Activated naive CD8-positive, alpha-beta T cell treated with anti-CD3 and anti-CD28 coated beads, Interleukin-2, amount 50 U/mL, for 24 hours (primary cell): ENCODE measurements around the gene EXPH5.
"Not testable (repeated sequence)": the region's sequence is repeated elsewhere in the genome, so short reads cannot be mapped to it uniquely, and the experiment has no call there.

Experiments used
- ATAC-seq: fragments of 150-1000 bp; cut with Tn5 transposase; one replicate; pipeline ENCODE4 v1.10.0; 2021
- DNase-seq: peaks from one replicate; pipeline ENCODE4 v3.0.0; 2021
- H3K27ac Mint-ChIP-seq: one replicate; pipeline ENCODE4 v1.8.0; 2021; ENCODE audit warnings: mild to moderate bottlenecking, mixed read lengths
- H3K27me3 Mint-ChIP-seq: one replicate; pipeline ENCODE4 v1.8.0; 2021; ENCODE audit warnings: mixed read lengths
- H3K36me3 Mint-ChIP-seq: one replicate; pipeline ENCODE4 v1.8.0; 2021; ENCODE audit warnings: low read depth, mixed read lengths
- H3K4me1 Mint-ChIP-seq: one replicate; pipeline ENCODE4 v1.8.0; 2021; ENCODE audit warnings: mixed read lengths
- H3K4me3 Mint-ChIP-seq: one replicate; pipeline ENCODE4 v1.8.0; 2021; ENCODE audit warnings: mild to moderate bottlenecking, moderate library complexity, mixed read lengths
- H3K9me3 Mint-ChIP-seq: one replicate; pipeline ENCODE4 v1.8.0; 2021; ENCODE audit warnings: mixed read lengths

Gene EXPH5

GRCh38 chr11:108616549-108616948 lies 23.0 kb upstream of the EXPH5 start:
- Mint-ChIP-seq H3K4me1 (peaks cover 8% of the 10 kb centered on the region), H3K36me3 (no peaks in the 10 kb centered on the region), H3K27me3 (peaks cover 17% of the 10 kb centered on the region), H3K9me3 (no peaks in the 10 kb centered on the region), H3K4me3 (no peak overlapping the region), H3K27ac (no peak overlapping the region)
- DNase-seq (no peak), ATAC-seq (no peak)

GRCh38 chr11:108614086-108614485 lies 20.5 kb upstream of the EXPH5 start:
- Mint-ChIP-seq H3K9me3 (no peaks in the 10 kb centered on the region), H3K27ac (no peak overlapping the region), H3K27me3 (peaks cover 20% of the 10 kb centered on the region), H3K4me3 (no peak overlapping the region), H3K36me3 (no peaks in the 10 kb centered on the region), H3K4me1 (no peaks in the 10 kb centered on the region)
- ATAC-seq (no peak), DNase-seq (no peak)

GRCh38 chr11:108609682-108610081 lies 16.1 kb upstream of the EXPH5 start:
- DNase-seq, result no peak
- Mint-ChIP-seq H3K4me1 (no peaks in the 10 kb centered on the region), H3K27ac (no peak overlapping the region), H3K36me3 (no peaks in the 10 kb centered on the region), H3K9me3 (no peaks in the 10 kb centered on the region), H3K4me3 (no peak overlapping the region), H3K27me3 (peaks cover 10% of the 10 kb centered on the region)
- ATAC-seq, result no peak

GRCh38 chr11:108608548-108608947 lies 15.0 kb upstream of the EXPH5 start:
- no peak for DNase-seq

GRCh38 chr11:108606495-108607160 lies 13.1 kb upstream of the EXPH5 start:
- Mint-ChIP-seq H3K27ac (no peak overlapping the region), H3K27me3 (peaks cover 11% of the 10 kb centered on the region), H3K4me1 (no peaks in the 10 kb centered on the region), H3K9me3 (no peaks in the 10 kb centered on the region), H3K4me3 (no peak overlapping the region), H3K36me3 (no peaks in the 10 kb centered on the region)
- ATAC-seq, result no peak
- no peak for DNase-seq

More at GRCh38 chr11:108608548-108608947, 15.0 kb upstream of the EXPH5 start:
- H3K4me3 Mint-ChIP-seq, result no peak overlapping the region
- H3K27ac Mint-ChIP-seq, result no peak overlapping the region
- H3K4me1 Mint-ChIP-seq, result no peaks in the 10 kb centered on the region
- no peaks in the 10 kb centered on the region for H3K9me3 Mint-ChIP-seq
- H3K27me3 Mint-ChIP-seq, result peaks cover 9% of the 10 kb centered on the region
- no peaks in the 10 kb centered on the region for H3K36me3 Mint-ChIP-seq
- no peak for ATAC-seq

- Mint-ChIP-seq H3K36me3 (no peaks in the 10 kb centered on the region), H3K4me3 (no peak overlapping the region), H3K4me1 (no peaks in the 10 kb centered on the region), H3K27me3 (peaks cover 8% of the 10 kb centered on the region), H3K27ac (no peak overlapping the region), H3K9me3 (no peaks in the 10 kb centered on the region)
- no peak for DNase-seq
- no peak for ATAC-seq
Measured at GRCh38 chr11:108606070-108606469, 12.5 kb upstream of the EXPH5 start.

- not testable (repeated sequence) for H3K4me1 Mint-ChIP-seq, H3K27ac Mint-ChIP-seq, ATAC-seq, H3K36me3 Mint-ChIP-seq, H3K4me3 Mint-ChIP-seq, H3K27me3 Mint-ChIP-seq, H3K9me3 Mint-ChIP-seq, DNase-seq
Measured at GRCh38 chr11:108602818-108603217, 9.2 kb upstream of the EXPH5 start.

GRCh38 chr11:108601150-108601549 lies 7.6 kb upstream of the EXPH5 start:
- H3K27me3 Mint-ChIP-seq, result peaks cover 8% of the 10 kb centered on the region
- H3K27ac Mint-ChIP-seq, result no peak overlapping the region
- H3K9me3 Mint-ChIP-seq, result no peaks in the 10 kb centered on the region
- H3K4me3 Mint-ChIP-seq, result no peak overlapping the region
- no peaks in the 10 kb centered on the region for H3K4me1 Mint-ChIP-seq
- DNase-seq (no peak), ATAC-seq (no peak)
- no peaks in the 10 kb centered on the region for H3K36me3 Mint-ChIP-seq

GRCh38 chr11:108599978-108600377 lies 6.4 kb upstream of the EXPH5 start:
- DNase-seq, result no peak
- Mint-ChIP-seq H3K27me3 (peaks cover 16% of the 10 kb centered on the region), H3K36me3 (no peaks in the 10 kb centered on the region), H3K9me3 (no peaks in the 10 kb centered on the region), H3K4me1 (no peaks in the 10 kb centered on the region), H3K4me3 (no peak overlapping the region), H3K27ac (no peak overlapping the region)
- ATAC-seq, result no peak

GRCh38 chr11:108597736-108598355 lies 4.3 kb upstream of the EXPH5 start:
- H3K27me3 Mint-ChIP-seq, result peaks cover 20% of the 10 kb centered on the region
- no peaks in the 10 kb centered on the region for H3K36me3 Mint-ChIP-seq
- H3K9me3 Mint-ChIP-seq, result no peaks in the 10 kb centered on the region
- DNase-seq (no peak), ATAC-seq (no peak)
- no peak overlapping the region for H3K27ac Mint-ChIP-seq
- peaks cover 6% of the 10 kb centered on the region for H3K4me1 Mint-ChIP-seq
- no peak overlapping the region for H3K4me3 Mint-ChIP-seq

- Mint-ChIP-seq H3K4me3 (no peak overlapping the region), H3K9me3 (no peaks in the 10 kb centered on the region), H3K27ac (no peak overlapping the region), H3K27me3 (peaks cover 28% of the 10 kb centered on the region), H3K36me3 (no peaks in the 10 kb centered on the region), H3K4me1 (peaks cover 16% of the 10 kb centered on the region)
- DNase-seq, result no peak
- no peak for ATAC-seq
Measured at GRCh38 chr11:108596701-108597100, 3.1 kb upstream of the EXPH5 start.

GRCh38 chr11:108593923-108594434 lies 411 bp upstream of the EXPH5 start:
- Mint-ChIP-seq H3K27ac (no peak overlapping the region), H3K36me3 (no peaks in the 10 kb centered on the region), H3K4me1 (peaks cover 16% of the 10 kb centered on the region), H3K9me3 (no peaks in the 10 kb centered on the region), H3K27me3 (peaks cover 28% of the 10 kb centered on the region), H3K4me3 (peak overlapping the region; percentile 96)
- no peak for DNase-seq
- ATAC-seq, result no peak

- DNase-seq (peak; percentile 45), ATAC-seq (peak; percentile 8)
- Mint-ChIP-seq H3K27ac (peak overlapping the region; percentile 70), H3K4me3 (peak overlapping the region; percentile 96), H3K27me3 (peaks cover 28% of the 10 kb centered on the region), H3K9me3 (no peaks in the 10 kb centered on the region), H3K36me3 (no peaks in the 10 kb centered on the region), H3K4me1 (peaks cover 16% of the 10 kb centered on the region)
Measured at GRCh38 chr11:108592591-108593213, 866 bp downstream of the EXPH5 start.

- H3K36me3 Mint-ChIP-seq, result no peaks in the 10 kb centered on the region
- H3K9me3 Mint-ChIP-seq, result no peaks in the 10 kb centered on the region
- peaks cover 28% of the 10 kb centered on the region for H3K27me3 Mint-ChIP-seq
- H3K4me3 Mint-ChIP-seq, result peak overlapping the region; percentile 96
- no peak for ATAC-seq
- H3K4me1 Mint-ChIP-seq, result peaks cover 16% of the 10 kb centered on the region
- no peak for DNase-seq
- no peak overlapping the region for H3K27ac Mint-ChIP-seq
Measured at GRCh38 chr11:108591893-108592292, 1.7 kb downstream of the EXPH5 start.

GRCh38 chr11:108589136-108589535 lies 4.4 kb downstream of the EXPH5 start:
- ATAC-seq, result no peak
- peaks cover 13% of the 10 kb centered on the region for H3K27me3 Mint-ChIP-seq
- DNase-seq, result no peak

More at GRCh38 chr11:108589136-108589535, 4.4 kb downstream of the EXPH5 start:
- Mint-ChIP-seq H3K27ac (no peak overlapping the region), H3K36me3 (no peaks in the 10 kb centered on the region), H3K4me1 (peaks cover 16% of the 10 kb centered on the region), H3K4me3 (no peak overlapping the region), H3K9me3 (no peaks in the 10 kb centered on the region)
